Measurements from ENCODE around the gene MPIG6B.

The MPIG6B gene

DNA sequence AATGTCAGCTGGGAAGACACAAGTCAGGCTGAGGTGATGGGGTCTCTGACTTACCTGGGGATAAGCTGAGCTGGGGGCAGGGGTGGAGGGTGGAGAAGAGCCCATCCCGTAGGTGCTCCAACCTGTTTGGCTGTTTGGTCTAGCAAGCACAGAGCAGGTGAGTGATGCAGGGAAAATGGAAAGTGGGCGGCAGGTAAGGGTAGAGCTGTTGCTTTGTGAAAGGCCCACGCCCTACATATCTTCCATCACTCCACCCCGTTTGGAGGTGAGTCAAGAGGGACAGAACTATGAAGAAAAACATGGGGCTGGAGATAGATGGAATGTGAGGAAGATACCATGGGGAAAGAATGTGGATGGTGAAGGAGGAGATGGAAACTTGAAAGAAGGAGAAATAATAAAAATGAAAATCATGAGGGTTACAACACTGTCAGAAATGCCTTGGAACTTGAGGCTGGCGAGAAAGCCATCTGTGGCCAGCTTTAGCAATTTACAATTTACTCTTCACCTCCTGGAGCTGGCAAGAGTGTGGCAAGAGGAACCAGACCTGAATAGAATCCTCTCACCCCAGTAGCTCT is 2.9 kb upstream of the MPIG6B start:
- TF ChIP-seq, protein P1, sequence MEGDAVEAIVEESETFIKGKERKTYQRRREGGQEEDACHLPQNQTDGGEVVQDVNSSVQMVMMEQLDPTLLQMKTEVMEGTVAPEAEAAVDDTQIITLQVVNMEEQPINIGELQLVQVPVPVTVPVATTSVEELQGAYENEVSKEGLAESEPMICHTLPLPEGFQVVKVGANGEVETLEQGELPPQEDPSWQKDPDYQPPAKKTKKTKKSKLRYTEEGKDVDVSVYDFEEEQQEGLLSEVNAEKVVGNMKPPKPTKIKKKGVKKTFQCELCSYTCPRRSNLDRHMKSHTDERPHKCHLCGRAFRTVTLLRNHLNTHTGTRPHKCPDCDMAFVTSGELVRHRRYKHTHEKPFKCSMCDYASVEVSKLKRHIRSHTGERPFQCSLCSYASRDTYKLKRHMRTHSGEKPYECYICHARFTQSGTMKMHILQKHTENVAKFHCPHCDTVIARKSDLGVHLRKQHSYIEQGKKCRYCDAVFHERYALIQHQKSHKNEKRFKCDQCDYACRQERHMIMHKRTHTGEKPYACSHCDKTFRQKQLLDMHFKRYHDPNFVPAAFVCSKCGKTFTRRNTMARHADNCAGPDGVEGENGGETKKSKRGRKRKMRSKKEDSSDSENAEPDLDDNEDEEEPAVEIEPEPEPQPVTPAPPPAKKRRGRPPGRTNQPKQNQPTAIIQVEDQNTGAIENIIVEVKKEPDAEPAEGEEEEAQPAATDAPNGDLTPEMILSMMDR (IDR thresholded peaks at IDR 0.05), result no peak

DNA sequence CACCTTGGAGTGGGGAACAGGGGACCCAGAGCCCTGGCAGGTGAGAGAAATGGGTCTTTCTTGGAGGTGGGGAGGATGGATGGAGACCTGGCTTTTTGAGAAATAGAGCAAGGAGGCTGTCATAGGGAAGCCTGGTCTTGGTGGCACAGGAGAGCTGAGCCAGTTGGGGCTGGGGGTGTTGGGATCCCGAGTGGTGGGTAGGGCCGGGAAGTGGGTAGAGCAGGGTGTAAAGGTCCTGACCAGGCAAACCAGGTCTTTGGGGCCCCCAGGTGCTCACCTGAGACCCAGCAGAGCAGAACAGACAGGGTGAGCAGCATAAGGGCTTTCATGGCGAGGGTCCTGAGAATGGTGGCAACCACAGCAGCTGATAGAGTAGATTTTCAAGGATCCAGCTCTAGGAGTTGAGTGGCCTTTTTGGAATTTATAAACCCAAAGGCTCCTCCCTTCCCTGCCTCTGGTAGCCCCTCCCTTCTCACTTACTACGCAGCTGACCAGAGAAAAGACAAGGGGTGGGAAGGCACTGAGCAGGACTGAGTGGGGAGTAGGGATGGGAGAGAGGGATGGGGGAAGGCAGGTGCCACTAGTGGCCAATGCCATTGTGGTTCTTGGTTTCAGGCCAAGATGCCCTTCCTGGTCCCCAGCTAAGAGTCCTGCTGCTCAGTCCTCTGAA is 1.7 kb upstream of the MPIG6B start, which contains the start of gene LY6G6C:
Gene LY6G6C, minus strand, starts transcription at position 396 of the 670 bp plus-strand sequence. Its CDS starts 67 bp downstream, at position 329.
- TF ChIP-seq, protein P1 (IDR thresholded peaks at IDR 0.05), result no peak

DNA sequence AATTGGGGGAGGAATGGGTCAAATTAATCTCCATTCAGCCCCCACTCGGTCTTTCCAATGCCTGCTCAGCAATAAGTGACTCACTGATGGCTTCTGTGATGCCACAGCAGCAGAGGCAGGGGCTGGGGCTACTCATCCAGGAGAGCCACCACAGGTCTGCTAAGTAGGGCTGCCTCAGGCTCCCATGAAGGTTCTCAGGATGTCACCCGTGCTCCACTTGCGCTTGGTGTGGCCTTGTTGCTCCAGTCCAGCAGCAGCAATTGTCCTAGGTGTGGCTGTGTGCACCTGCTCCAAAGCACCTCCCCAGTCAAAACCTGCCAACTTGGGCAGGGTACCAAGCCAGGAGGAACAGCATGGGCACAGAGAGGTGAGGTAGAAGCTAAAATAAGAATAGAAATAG is 1.0 kb upstream of the MPIG6B start:
- TF ChIP-seq, protein P1 (IDR thresholded peaks at IDR 0.05), result no peak

DNA sequence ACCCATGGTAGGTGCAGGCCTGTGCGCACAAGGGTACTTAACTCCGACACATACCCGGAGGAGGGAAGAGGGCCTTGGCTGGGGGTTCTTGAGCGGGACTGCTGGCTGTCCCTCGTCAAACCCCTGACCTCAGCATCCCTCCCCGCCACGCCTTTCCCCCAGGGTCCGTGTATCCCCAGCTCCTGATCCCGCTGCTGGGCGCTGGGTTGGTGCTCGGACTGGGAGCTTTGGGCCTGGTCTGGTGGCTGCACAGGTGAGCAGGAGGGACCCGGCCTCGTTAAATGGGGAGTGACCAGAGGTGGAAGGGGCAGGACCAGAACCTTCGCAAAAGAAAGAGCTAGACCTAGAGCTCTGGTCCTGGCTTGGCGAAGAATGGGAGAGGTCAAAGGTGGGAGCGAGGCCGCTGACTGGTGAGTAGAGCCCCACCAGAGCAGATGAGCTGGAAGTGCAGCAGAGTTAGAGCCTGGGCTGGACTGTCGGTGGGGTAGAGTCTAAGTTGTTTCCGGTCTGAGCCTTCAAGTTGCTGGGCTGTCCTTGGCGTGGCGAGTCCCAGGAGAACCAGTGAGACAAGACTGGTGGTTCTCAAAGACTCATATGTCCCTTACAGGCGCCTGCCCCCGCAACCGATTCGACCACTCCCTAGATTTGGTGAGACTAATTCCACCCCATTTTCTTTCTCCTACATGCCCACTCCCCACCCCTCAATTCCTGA is 963 bp downstream of the MPIG6B start:
- TF ChIP-seq, protein P1 (IDR thresholded peaks at IDR 0.05), result no peak

DNA sequence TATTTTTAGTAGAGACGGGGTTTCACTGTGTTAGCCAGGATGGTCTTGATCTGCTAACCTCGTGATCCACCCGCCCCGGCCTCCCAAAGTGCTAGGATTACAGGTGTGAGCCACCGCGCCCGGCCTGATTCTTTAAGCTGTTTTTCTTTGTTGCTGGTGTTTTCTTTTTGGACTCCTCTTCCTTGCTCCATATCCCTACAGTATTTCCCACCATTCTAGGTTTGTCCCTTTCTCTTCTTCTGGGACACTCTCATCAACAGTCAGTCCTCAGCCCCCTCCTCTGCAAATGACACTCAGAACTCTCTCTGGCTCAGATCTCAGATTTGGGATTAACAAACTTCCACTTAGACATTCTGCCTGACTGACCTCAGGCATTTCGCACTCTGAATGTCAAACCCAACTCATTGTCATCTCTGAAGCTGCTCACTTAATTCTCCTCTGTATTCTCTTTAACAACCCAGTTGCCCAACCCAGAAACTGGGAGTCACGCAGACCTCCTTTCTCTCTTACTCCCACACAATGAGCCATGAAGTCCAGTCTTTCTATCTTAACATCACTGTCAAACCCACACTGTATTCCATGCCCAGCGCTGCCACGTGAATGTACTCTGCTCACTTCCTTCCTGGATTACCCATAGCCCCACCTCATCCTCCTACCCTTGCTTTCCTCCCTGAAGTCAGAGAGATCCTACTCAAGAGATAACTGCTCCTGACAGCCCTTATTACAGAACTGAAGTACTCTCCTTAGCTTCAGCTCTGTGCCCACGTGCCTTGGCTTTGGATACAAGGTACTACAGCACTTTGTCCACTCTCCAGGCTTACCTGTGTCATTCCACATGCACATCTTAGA is 2.6 kb downstream of the MPIG6B start:
- TF ChIP-seq, protein P1 (IDR thresholded peaks at IDR 0.05), result no peak

DNA sequence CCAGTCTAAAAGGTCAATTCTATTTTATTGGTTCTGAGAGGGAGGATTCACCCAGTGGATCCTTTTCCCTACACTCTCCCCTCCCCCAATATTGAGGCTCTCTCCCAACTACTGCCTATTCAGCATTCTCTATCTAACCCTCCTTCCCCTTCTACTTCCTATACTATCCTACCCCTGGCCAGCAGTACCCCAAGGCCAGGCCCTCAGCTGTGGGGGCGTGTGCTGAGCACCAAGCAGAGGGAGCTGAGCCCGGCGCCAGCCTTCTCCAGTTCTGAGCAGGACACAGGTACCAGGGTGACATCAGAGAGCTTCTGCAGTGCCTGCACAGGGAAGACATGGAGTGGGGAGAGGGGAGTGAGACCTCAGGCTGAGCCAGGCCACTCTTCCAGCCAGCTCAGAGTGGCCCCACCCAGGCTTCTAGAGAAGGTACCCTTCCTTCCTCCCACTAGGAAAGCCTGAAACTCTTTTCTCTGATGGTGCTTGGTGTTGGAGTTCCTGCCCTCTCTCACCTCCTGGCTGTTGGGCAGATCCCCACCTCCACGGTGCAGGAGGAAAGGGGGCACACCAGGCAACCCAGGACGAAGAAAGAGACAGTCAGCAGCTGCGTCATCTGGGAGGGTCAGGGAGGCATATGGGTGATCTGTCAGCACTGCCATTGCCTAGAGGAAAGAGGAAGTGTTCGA is 4.0 kb downstream of the MPIG6B start:
- TF ChIP-seq, protein P1 (IDR thresholded peaks at IDR 0.05), result no peak

All from LNCAP (cell line).